Measurements from ENCODE around the gene MALAT1. TPM values are rescaled to one million over a fixed set of nuclear protein-coding genes. Genes with fewer than 3 reads are reported as not detected.

MALAT1 gene
- total and polyA plus RNA-seq, 10 of the 15 experiments (the other 5 are each of a cell fraction or from before 2014, with no cell fraction given) = 448 to 8,160 (median 2,019) TPM

DNA sequence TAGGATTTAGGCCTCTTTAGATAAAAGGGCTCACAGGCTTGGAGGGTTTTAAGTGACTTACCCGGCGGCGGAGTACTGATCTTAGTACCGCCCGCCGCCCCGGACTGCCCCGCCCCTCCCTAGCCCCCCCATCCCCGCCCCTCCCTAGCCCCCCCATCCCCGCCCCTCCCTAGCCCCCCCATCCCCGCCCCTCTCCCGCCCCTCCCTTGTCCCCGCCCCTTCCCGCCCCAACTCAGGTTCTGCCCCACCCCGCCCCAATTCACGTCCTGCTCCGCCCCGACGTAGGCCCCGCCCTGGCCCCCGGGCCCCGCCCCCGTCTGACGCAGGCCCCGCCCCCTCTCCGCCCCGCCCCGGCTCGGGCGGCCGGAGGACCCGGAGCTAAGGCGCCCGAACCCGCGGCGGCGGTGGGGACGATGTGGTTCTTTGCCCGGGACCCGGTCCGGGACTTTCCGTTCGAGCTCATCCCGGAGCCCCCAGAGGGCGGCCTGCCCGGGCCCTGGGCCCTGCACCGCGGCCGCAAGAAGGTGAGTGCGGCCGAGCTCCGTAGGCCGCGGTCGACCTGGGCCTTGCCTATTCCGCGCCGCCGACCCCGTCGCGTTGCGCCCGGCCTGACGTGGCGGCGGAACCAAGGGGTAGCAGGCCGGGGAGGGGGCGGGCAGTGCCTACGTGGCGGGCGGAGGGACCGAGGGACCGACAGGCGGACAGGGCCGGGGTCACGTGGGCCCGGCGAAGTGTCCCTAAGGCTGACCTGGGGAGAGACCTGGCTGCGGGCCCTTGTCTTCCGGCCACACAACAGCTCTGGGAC is 26.1 kb downstream of the MALAT1 start, which contains the start of gene SCYL1 (continued):
- TF ChIP-seq ZBTB40 (IDR thresholded peaks at IDR 0.05; ENCODE audit: borderline replicate concordance) (no peak), SIX5 (IDR thresholded peaks at IDR 0.05; ENCODE audit: low read depth, low read length, severe bottlenecking) (no peak), BMI1 (IDR thresholded peaks at IDR 0.05; ENCODE audit: borderline replicate concordance) (no peak), RCOR1 (conservative IDR thresholded peaks at IDR 0.05; ENCODE audit: low read depth, low read length) (no peak), SUPT20H (IDR thresholded peaks at IDR 0.05; ENCODE audit: borderline replicate concordance, control insufficient read depth, low read depth, low read length) (no peak), CBX5 (IDR thresholded peaks at IDR 0.05; ENCODE audit: low read depth) (no peak), NFIC (IDR thresholded peaks at IDR 0.05; ENCODE audit: low read depth, low read length) (no peak), CTCF (IDR thresholded peaks at IDR 0.05 in 2 of 3, conservative IDR thresholded peaks at IDR 0.05 in 1 of 3; ENCODE audit: control insufficient read depth in 2 of 3, extremely low read depth in 1 of 3, insufficient read depth in 1 of 3, low read depth in 3 of 3, low read length in 3 of 3) (no peak), IRF3 (IDR thresholded peaks at IDR 0.05) (no peak), MAX (IDR thresholded peaks at IDR 0.05; ENCODE audit: low read depth, low read length) (no peak), FOXM1 (IDR thresholded peaks at IDR 0.05; ENCODE audit: low read depth, low read length) (no peak)

All from GM12878 (cell line).